HG02678 (cell line): ENCODE results near the gene DBNDD1.
"Not testable (repeated sequence)": the region's sequence is repeated elsewhere in the genome, so short reads cannot be mapped to it uniquely, and the experiment has no call there.

Experiments used
- ATAC-seq: cut with Tn5 transposase; IDR thresholded peaks from one replicate; pipeline ENCODE4 v1.9.1; 2021; ENCODE audit warnings: mild to moderate bottlenecking, moderate library complexity; ENCODE audit not compliant: unreplicated experiment

DBNDD1 gene

GRCh38 chr16:89994389-89994720 is 24.9 kb downstream of the DBNDD1 start:
- ATAC-seq: no peak

DNA sequence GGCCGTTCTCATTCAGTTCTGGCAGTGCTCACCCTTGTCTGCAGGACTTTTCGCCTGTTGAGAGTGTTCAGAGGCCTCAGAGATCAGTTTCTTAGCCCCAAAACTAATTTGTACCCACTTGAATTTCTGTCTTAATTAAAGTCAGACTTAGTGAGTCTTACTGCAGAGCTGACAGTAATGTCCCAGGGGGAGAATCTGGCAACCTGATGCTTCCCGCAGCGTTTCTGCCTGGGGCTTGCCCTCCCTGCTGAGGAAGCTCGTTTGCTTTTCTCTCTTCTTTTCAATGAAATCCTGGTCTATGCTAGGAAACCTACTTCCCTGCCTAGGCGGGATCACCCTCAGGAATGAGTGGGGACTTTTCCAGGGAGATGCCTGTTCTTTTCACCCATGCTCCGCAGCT is 25.3 kb downstream of the DBNDD1 start:
- no peak for ATAC-seq

GRCh38 chr16:89993377-89993776 is 25.9 kb downstream of the DBNDD1 start:
- no peak for ATAC-seq

- ATAC-seq: no peak
Measured at GRCh38 chr16:89990799-89991198, 28.5 kb downstream of the DBNDD1 start.

DNA sequence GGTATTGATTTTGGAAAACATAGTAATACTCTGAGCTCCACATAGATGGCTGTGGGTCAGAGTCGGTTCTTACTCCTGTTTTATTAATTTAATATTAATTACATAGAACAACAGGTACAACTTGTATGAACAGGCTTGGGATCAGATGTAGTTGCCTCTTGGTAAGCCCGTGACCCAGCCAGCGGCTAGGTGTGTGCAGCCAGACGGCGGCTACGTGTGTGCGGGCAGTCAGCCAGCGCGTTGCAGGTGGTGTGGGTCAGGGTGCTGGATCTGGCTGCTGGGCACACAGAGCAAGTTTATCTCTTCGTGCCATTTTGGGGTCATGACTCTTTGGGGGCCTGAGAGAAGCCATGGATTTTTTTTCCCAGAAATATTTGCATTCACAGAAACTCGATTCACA is 30.3 kb downstream of the DBNDD1 start:
- no peak for ATAC-seq

GRCh38 chr16:89987169-89987568 is 32.1 kb downstream of the DBNDD1 start:
- no peak for ATAC-seq

- no peak for ATAC-seq
Measured at GRCh38 chr16:89986600-89986999, 32.7 kb downstream of the DBNDD1 start.

DNA sequence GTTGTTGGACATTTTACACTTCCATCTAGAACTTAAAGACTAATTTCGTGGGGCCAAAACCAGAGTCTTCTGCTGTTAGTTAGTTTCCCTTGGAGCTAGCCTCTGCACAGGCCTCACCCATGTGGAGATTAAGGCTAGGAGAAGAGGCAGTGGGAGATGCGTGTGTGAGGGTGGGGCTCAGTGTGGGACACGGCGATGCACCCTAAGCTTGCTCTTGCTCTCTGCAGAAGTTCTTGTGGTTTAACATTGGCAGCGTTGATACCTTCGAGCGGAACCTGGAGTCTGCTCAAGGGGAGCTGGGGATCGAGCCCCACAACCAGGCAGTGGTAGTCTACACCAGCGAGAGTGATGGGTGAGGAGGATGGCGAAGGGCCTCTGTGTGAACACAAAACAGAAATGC is 34.0 kb downstream of the DBNDD1 start:
- ATAC-seq: no peak

DNA sequence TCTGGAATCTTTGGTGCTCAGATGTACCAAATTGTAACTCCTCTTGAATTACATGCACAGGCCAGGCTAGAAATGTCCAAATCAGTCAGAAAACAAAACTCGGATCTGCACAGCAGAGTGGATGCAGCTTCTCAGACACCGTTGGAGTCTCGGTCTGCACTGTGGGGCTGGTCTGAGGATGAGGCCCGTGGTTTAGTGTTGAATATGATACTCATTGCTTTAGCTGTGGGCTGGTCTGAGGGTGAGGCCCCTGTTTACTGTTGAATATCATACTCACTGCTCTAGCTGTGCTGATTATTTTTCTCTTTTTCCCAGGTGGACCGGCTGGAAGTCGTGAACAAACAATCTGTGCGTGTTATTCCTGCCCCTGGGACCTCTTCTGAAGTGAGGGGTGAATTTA is 35.0 kb downstream of the DBNDD1 start:
- no peak for ATAC-seq

- no peak for ATAC-seq
Measured at GRCh38 chr16:89983536-89983935, 35.7 kb downstream of the DBNDD1 start.

- no peak for ATAC-seq
Measured at GRCh38 chr16:89982318-89982717, 36.9 kb downstream of the DBNDD1 start.

DNA sequence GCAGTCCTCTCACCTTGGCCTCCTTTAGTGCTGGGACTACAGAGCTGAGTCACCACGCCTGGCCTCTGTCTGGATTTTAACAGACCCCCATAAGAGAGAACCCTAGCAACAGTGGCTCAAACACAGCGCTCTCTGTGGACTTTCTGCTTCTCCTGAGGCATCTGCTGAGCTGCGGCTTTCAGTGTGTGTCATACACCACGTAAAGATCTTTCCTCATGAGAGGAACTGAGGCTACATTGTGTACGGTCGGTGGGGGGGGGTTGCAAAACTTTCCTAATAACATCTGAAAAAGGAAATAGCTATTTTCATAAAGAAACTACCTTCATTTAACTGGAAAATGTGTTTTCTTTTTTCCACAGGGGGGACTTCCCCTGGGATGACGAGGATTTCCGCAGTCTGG is 37.8 kb downstream of the DBNDD1 start:
- no peak for ATAC-seq

DNA sequence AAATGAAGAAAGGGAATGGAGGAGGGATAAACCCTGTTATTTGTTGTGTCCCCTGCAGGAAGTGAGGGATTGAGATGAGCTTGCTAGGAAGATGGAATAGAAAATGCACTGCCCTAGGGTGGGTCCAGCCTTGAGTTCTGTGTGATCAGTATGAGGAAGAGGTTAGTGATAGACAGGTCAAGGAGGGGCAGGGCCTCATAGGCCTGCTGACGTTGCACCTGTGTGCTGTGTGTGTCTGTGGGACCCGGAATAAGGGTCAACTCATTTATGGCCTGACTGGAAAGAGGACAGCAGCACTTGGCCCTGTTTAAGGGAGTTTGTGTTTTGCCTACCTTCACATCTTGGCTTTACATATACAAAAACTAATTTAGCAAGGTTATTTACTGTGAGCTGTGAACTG is 44.4 kb downstream of the DBNDD1 start:
- ATAC-seq: no peak

- no peak for ATAC-seq
Measured at GRCh38 chr16:89973654-89974335, 45.5 kb downstream of the DBNDD1 start.

DNA sequence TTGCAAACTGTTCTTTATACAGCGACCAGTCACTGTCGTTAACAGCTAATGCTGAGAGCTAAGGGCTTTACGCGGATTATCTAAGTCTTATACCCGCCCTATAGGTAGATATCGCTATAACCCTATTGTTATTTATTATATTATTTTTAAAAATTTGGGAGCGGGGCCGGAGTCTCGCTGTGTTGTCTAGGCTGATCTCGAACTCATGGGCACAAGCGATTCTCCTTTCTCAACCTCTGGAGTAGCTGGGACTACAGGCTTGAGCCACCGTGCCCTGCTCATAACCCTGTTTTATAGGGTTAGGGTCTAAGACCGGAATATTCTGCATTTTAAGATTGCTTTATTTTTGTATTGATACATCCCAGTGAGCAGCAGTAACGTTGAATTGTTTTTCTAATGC is 46.0 kb downstream of the DBNDD1 start:
- no peak for ATAC-seq

- peak; percentile 88 for ATAC-seq
Measured at GRCh38 chr16:89972244-89973234, 46.7 kb downstream of the DBNDD1 start.

GRCh38 chr16:89971495-89972243 is 47.6 kb downstream of the DBNDD1 start:
- peak; percentile 3 for ATAC-seq

DNA sequence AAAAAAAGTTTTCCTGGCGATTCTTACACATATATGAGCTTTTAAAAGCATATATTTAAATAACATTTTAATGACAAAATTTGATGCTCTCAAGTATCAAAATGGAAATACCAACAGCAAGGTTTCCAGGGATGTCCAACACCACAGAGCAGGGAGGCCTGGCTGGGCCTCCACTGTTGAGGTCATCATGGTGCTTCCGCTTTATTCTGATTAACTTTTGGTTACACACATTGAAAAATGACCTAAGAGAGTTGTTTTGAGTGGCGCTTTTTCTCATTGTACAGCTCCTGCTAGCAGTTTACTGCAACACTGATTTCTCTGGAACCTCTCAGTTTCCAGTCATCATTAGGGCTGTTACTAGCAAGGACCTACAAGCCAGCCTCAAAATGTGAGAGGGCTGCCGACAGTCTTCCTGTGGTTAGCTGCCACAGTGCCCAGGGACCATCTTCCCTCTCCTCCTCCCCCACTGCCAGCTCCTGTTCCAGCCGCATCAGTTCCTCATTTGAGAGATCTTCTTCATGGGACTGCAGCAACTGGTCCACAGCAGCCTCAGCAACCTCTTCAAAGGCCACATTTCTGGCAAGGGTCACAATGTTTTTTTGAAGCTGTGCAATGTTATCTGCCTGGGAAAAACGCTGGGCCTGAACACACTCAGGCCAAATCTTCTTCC is 49.4 kb downstream of the DBNDD1 start:
- ATAC-seq: no peak

DNA sequence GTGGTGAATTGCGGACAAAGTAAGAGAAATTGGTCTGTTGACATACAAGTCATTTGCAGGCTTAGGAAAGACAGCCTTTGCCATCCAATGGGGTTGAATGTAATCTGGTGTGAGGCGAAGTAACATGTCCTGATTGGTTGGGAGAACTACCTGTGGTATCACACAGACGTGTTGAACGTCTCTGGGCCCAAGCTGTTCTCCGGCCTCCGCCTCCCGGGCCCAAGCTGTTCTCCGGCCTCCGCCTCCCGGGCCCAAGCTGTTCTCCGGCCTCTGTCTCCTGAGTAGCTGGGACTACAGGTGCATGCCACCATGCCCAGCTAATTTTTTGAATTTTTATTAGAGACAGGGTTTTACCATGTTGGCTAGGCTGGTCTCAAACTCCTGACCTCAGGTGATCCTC is 51.2 kb downstream of the DBNDD1 start:
- ATAC-seq: not testable (repeated sequence)

DNA sequence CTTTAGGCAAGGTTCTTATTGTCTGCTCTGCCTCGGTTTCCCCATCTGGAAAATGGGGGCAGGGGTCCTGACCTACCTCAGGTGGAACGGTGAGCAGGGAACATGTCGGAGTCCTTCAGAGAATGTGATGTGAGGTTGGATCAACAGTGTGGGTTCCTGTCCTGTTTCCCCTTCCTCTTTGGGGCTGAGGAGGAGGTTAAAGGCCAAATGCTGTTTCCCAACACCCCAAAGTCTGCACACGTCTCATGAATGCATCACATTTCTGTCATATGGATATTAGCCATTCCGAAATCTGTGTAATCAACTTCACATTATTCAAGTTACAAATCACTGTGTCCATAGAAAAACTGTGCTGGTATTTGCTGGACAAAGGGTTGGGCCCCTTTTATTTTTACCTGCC is 51.8 kb downstream of the DBNDD1 start:
- not testable (repeated sequence) for ATAC-seq

GRCh38 chr16:89966756-89967155 is 52.5 kb downstream of the DBNDD1 start:
- no peak for ATAC-seq
